ENCODE results near the gene RIC1.
"Not testable (repeated sequence)": the region's sequence is repeated elsewhere in the genome, so short reads cannot be mapped to it uniquely, and the experiment has no call there.

RIC1 gene, protein sequence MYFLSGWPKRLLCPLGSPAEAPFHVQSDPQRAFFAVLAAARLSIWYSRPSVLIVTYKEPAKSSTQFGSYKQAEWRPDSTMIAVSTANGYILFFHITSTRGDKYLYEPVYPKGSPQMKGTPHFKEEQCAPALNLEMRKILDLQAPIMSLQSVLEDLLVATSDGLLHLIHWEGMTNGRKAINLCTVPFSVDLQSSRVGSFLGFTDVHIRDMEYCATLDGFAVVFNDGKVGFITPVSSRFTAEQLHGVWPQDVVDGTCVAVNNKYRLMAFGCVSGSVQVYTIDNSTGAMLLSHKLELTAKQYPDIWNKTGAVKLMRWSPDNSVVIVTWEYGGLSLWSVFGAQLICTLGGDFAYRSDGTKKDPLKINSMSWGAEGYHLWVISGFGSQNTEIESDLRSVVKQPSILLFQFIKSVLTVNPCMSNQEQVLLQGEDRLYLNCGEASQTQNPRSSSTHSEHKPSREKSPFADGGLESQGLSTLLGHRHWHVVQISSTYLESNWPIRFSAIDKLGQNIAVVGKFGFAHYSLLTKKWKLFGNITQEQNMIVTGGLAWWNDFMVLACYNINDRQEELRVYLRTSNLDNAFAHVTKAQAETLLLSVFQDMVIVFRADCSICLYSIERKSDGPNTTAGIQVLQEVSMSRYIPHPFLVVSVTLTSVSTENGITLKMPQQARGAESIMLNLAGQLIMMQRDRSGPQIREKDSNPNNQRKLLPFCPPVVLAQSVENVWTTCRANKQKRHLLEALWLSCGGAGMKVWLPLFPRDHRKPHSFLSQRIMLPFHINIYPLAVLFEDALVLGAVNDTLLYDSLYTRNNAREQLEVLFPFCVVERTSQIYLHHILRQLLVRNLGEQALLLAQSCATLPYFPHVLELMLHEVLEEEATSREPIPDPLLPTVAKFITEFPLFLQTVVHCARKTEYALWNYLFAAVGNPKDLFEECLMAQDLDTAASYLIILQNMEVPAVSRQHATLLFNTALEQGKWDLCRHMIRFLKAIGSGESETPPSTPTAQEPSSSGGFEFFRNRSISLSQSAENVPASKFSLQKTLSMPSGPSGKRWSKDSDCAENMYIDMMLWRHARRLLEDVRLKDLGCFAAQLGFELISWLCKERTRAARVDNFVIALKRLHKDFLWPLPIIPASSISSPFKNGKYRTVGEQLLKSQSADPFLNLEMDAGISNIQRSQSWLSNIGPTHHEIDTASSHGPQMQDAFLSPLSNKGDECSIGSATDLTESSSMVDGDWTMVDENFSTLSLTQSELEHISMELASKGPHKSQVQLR (N-terminal part only)

DNA sequence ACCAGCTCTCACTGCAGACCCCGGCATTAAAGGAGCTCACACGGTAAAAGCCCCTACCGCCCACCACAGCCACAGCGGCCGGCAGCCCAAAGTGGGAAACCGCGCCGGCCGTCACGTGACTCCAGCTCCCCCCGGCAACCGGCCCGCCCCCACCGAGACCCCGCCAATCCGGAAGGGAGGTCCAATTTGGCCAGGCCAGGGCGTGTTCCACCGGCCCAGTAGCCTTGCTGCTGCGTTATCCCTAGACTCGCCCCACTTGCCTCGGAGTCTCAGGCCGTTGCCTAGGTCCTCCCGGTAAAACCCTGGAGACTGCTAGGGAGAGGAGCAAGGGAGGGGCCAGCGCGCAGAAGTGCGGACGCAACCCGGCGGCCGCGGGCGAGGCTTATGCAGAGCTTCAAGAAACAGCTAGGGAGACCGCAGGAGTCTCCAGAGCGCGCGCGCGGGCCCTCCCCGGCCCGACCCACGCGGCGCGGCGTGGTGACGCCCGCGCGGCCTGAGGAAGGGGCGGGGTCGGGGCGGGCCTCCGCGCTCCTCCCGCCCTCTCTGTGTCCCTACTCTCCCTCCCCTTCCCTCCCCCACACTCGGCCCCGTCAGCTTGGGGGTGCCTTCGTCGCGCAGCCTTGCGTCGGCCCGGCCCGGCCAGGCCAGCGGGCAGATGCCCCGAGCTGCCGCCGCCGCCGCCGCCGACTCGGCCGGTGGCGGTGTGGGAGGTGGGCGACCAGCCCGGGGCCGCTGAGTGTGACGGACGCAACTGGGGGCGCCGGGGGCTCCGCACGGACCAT is at the start of gene RIC1:
RIC1 (plus strand) TSS at position 578 of the 782 bp plus-strand sequence; CDS start at position 781, 203 bp downstream.
- DNase-seq = peak; percentile 89

DNA sequence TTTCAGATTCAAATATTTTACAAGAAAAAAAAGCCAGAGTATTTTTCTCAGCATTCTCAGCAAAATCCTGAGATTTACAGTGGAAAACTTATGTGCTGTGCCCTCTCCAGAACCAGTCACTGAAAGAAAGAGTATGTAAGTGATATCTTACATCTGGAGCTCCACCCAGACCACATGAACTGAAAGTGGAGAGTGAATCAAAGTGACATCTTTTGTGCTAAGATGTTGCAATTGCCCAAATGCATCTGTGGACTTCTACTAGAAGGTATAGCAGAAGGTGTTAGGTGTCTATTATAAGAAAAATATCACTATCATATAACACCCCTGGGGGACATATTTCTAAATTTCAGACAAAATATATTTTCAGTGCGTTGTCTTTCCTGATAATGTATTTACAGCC is 49.0 kb upstream of the RIC1 start:
- no peak for DNase-seq

DNA sequence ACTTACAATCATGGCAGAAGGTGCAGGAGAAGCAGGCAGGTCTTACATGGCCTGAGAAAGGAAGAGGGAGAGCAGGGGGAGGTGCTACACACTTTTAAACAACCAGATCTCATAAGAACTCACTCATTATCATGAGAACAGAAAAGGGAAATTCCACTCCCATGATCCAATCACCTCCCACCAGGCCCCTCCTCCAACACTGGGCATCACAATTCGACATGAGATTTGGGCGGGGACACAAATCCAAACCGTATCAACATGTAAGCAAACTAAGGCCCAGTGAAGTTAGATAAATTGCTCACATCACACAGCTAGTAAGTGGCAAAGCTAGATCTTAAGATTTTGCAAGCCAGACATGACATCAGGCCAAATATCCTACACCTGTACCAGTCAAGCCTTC is 48.3 kb upstream of the RIC1 start:
- no peak for DNase-seq

DNA sequence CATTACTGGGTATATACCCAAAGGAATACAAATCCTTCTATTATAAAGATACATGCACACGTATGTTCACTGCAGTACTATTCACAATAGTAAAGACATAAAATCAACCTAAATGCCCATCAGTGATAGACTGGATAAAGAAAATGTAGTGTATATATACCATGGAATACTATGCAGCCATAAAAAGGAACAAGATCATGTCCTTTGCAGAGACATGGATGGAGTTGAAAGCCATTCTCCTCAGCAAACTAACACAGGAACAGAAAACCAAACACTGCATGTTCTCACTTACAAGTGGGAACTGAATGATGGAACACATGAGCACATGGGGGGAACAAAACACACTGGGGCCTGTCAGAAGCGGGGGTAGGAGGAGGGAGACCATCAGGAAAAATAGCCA is 47.2 kb upstream of the RIC1 start:
- DNase-seq = not testable (repeated sequence)

DNA sequence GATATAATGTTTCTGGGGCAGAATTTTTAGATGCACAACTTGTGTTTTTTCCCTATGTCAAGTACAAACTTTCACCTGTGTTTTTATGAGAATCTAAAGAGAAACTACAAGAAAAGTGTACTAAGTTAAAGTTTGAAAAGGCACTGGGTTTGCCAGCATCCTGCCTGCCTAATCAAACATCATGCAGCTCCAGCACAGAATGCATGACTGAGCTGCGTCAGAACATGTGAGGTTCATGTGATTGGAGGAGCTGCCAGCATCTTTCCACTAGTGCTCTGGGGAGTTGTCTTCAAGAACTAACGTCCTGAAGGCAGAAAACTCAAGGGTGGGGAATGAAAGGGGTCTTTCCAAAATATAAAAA is 46.1 kb upstream of the RIC1 start:
- no peak for DNase-seq

DNA sequence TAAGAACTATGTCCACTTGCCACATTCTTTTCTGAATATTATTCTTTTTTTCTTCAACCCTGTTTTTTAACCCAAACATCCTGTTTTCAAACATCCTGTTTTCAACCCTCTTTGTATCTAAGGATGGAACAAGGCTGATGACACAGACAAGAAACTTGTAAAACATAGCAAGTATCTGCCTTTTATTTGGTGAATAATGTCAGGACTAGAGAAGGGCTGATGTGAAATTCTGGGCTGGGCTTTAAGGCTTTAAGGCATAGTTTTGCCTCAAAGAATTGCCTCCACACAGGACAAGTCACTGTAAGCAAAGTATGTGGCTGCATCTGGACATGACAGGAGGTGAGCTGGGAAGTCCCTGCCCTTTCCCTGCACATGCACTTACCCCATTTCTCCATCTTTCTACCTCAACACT is 42.5 kb upstream of the RIC1 start:
- no peak for DNase-seq

DNA sequence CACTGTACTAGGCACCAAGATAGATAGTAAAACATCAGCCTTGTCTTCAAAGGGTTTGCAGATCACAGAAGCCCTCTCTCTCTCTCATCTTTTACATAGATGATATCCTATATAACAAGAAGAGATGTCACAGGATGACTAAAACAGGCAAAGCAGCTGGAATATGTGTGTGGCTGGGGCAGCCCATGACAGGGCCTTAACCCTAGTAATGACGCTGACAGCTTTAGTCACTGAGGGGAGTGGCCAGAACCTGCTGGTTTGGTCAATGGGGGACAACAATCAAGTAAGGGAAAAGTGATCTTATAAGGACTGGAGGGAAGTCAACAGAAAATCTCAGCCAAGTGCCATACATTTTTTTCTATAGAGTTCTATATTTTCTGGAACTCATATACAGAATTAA is 41.9 kb upstream of the RIC1 start:
- DNase-seq = no peak

DNA sequence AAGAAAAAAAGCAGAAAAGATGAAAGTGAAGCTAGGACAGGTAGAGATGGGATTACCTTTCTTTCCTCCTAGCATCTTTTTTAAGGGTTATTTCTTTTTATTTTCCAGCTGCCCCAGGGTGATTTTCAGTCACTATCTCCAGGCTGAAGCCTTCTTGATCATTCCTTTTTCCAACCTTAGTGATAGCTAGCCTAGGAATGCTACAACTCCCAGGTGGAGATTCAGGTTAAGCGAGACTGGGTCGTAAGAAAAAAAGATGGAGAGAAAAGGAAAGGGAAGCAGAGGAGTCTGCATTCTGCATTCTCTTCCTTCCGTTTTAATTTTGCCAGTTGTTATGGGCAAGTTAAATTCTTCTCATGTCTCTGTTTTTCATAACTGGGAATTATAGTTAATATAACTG is 36.7 kb upstream of the RIC1 start:
- DNase-seq = no peak

DNA sequence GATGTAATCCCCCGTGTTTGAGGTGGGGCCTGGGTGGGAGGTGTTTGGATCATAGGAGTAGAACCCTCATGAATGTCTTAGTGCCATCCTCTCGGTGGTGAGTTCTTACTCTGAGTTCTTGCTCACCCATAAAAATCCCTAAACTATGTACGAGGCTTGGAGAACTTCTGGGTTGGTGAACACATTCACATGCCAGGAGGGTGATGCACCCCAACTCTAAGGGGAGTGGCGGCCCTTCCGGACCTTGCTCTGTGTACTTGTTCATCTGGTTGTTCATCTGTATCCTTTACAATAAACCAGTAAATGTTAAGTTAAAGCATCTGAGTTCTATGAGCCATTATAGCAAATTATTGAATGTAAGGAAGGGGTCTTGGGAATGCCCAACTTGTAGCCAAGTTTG is 36.0 kb upstream of the RIC1 start:
- DNase-seq = no peak

DNA sequence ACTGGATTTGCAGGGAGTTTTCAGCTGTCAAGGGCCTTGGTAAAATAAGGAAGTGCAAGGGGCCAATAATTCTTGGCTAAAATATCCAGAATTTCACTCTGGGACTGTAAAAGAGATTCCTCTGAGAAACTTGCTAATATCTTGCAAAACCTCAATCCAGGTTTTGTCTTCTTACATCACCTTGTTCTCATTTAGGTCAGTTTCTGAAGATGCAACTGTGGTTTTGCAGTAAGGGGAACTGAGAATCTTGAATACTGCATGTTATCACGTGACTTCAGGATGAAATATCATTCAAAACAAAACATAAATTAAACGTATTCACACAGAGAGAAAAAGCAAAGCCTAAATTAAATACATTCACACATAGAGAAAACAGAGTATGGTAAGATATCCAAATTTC is 35.0 kb upstream of the RIC1 start:
- no peak for DNase-seq

DNA sequence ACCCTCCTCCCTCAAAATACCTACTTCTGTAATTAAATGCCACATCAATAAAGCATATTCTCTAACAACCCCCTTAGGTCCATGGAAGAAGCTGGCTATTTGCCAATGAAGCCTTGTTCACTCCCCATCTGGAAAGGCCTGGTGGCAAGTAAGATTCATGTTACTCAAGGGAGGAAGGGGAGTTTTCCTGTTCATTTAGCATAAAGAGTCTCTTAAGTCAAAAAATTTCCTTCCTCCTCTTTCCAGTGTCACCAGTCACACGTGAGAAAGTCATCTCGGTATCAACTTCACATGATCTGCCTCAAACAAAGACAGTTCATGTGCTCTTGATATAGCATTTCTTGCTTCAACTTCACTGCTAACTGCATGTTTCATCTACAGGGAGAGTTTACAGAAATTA is 32.7 kb upstream of the RIC1 start:
- DNase-seq = peak; percentile 28

DNA sequence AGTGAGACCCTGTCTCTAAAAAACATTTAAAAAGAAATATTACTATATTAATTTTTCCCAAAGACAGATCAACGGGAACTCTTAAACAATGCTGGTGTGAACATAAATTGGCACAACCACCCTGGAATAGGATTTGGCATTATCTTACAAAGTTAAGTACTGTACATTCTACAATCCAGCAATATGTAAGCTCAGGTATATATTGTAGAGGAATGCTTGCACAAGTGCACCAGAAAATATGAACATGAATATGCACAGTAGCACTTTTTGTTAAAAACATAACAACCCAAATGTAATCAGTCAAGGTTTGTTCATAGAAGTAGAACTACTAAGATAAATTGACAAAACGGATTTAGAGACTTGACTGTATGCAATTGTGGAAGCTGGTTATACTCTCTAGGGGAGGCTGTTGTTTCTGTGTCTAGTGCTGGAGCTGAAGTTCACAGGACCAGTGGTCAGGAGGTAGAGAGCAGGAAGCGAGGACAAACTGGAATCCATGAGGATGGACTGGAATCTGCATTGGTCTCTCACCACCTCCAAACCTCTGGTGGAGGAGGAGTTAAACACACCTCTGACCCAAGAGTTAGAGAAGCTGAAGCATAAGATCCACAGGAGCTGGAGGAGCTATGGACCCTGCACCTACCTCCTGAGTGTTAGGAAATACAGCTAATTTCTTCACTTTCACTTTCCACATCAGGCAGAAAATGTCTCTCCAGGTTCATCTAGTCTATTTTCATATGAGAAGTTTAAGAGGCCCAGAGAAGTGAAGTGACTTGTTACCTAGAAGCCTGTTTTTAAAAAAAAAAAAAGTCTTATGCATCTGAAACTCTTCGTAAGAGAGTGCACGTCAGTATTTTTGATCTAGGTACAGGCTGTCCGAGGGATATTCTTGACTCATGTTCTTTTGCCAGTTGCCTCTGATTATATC is 20.3 kb upstream of the RIC1 start:
- DNase-seq = no peak

DNA sequence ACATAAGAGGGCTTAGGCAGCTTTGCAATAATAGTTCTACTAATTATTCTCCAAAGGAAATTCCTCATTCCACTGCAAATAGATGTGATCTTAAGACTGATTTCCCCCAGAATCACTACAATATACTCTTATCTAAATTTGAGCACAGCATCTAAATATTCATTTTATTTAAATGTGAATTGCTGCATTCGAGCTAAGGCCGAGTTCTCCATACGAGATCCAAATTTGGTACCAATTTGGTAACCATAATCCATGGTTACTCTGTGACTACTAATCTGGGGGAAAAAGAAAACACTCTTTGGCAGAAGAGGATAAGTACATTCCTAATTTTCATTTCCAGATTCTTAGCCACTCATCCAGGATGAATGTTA is 19.7 kb upstream of the RIC1 start:
- no peak for DNase-seq

DNA sequence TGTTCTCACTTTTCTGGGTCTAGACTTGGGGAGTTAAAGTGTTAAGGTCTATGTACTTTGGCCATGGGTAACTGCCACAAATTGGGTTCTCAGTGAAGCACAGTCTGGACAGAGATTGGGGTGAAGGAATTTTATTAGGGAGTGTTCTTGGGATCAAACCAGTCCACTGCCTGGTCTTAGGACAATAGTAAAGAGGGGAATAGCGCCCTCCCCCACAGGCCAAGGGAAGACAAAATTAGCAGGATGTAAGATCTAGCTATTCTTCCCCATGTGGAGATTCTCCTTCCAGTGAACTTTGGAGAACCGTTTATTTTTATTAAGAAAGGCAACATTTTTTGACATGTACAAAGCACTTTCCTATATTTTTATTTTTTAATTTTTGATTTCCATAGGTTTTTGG is 18.4 kb upstream of the RIC1 start:
- DNase-seq = no peak

DNA sequence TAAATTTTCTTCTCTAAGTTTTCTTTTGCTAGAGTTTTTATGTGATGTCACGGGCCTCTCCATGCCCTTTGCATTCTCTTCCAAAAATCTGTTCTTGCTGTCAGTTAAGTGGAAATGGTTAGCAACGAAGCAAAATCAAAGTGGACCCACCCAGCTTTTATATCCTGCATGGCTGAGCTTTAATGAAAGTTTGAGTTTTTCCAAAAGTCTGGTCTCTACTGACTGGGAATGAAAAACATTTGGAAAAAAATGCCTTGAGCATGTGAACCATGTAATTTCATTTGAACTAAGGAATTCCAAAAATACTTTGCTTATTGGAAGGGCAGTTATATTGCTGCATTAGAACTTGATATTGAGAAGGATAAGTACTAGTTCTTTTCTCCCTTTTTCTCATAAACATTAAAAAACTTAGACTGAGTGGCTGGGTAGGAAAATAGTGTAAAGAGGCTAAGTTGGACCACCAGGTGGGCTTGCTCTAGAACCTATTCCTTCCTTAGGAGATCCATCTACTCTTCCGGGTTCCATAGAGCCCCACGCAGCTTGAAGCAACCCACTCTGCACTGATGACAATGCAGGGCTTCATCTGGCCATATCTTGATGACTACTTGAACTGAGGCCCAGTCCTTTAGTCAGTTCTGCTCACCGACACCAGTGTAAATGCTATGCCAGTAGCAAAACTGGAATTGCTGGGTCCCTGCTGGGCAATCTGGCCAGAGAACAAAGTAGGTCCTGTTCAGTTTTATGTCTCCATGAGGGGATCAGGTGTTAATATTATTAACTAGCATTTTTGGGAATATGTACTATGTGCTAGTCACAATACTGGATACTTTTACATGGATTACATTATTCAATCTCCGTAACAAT is 17.4 kb upstream of the RIC1 start:
- no peak for DNase-seq

DNA sequence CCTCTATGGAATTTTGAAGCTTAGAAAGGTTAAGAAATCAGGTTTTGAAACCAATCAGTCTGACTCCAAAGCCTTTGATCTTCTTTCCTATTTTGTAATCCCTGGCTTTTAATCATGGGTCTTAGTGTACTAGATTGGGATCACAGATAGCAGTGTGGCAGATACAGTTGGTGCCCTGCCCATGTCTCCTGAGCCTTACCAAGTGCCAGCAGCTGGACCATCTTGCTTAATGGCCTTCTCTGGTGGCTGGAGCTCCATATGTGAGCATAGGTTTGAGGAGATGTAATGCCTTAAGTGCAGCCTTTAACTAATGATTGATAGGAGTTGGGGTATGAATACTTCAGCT is 16.7 kb upstream of the RIC1 start:
- DNase-seq = no peak

DNA sequence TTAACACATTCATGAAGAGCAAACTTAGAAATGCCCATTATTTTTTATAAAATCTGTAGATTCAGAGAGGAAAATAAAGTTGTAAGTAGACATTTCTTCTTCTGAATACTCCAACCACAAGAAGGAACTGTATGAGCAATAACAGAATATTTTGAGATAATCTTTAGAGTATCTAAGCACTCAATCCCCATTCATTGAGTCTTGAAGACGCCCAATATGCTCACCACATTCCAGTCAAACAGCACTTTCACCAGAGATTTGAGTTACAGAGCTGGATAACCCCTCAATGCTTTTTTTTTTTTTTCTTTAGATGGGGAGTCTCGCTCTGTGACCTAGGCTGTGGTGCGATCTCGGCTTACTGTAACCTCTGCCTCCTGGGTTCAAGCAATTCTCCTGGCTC is 14.7 kb upstream of the RIC1 start:
- no peak for DNase-seq

DNA sequence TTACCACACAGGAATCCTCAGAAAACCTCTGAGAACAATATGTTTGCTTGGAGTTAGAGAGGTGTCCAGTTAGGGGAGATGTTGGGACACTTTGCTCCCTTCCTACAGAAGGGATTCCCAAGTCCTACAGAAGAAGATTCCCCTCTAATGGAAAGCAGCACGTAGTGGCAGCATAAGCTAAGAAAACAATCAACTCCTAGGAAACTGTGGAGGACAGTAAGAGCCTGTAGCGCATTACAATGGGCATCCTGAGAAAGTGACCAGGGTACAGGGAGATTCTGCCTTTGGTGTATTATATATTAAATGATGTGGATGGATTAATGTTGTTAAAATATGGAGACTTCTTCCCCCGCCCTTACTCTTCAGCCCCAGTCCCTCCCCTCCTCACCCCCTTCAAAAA is 13.9 kb upstream of the RIC1 start:
- DNase-seq = no peak

DNA sequence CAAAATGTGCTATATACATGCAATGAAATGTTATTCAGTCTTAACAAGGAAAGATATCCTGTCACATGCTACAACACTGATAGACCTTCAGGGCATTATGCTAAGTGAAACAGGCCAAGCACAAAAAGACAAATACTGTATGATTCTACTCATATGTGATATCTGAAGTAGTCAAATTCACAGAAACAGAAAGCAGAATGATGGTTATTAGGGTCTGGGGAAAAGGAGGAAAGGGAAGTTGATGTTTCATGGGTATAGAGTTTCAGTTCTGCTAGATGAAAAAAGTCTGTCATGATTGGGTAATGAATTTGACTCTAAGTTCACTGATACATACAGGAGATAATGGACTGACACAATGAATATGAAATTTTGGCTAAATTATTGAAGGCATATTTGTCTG is 11.2 kb upstream of the RIC1 start:
- no peak for DNase-seq

DNA sequence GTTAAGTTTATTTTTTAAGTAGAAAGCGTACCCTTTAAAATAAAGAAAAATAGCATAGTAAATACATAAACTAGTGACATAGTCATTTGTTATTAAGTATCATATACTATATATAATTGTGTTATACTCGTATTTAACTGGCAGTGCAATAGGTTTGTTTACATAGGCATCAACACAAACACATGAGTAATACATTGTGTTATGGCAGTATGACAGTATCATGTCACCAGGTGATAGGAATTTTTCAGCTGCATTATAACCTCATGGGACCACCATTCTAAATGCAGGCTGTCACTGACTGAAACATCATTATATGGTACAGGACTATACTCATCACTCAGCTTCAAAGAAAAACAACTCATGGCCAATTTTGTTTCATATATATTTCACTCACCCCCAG is 8.4 kb upstream of the RIC1 start:
- no peak for DNase-seq

DNA sequence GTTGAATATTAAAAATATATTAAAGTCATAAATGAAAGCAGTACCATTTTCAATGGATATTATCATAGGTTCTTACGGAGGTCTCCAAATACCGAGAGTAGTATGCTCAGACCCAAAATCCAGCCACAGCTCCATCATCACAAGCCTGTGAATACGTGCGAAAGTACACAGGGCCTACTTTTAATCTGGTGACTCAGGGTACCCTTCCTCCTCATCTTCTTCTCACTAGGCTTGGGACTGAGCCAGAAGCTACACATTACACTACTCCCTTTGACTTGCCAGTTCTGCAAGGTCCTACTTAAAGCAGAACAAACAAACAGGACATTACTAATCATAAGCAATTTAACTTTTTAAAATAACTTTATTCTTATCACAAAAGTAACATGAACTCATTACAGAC is 7.6 kb upstream of the RIC1 start:
- no peak for DNase-seq

Measured in DMS79 (cell line).